A673 (cell line): ENCODE results near the gene NR4A3.

ENCODE experiments used
- EZH2 ChIP-seq: fragments of 200-600 bp; sonication (generic); IDR thresholded peaks from 2 replicates; pipeline ENCODE4 v1.6.1; 2017; ENCODE audit warnings: borderline replicate concordance, low read depth, mild to moderate bottlenecking, mixed read lengths, antibody characterized with exemption, low read length; ENCODE audit not compliant: poor library complexity, severe bottlenecking
- TF ChIP-seq, protein P1 (sequence below): fragments of 300-800, 200-600 bp; sonication (generic); conservative IDR thresholded peaks from 2 replicates; pipeline ENCODE4 v1.5.1; 2017; ENCODE audit warnings: low read depth, mild to moderate bottlenecking, antibody characterized with exemption, low read length, moderate library complexity, mixed read lengths

DNA sequence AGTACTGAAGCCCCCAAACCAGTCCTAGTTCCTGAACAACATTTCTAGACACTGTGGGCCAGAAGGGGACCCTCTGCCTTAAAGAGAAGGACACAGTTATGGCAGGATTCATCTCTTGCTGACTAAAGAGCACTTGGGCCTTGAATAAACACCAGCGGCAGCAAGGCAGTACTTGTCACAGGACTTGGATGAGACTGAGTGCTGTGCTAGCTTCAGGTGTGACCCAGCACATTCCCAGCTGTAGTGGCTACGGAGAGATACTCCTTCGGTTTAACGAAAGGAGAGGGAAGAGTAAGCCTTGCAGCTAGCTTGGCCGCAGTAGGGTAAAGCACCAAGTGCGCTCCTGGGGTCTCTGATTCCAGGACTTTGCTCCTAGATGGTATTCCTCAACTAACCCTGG is 73.8 kb downstream of the NR4A3 start:
- TF ChIP-seq, protein P1, sequence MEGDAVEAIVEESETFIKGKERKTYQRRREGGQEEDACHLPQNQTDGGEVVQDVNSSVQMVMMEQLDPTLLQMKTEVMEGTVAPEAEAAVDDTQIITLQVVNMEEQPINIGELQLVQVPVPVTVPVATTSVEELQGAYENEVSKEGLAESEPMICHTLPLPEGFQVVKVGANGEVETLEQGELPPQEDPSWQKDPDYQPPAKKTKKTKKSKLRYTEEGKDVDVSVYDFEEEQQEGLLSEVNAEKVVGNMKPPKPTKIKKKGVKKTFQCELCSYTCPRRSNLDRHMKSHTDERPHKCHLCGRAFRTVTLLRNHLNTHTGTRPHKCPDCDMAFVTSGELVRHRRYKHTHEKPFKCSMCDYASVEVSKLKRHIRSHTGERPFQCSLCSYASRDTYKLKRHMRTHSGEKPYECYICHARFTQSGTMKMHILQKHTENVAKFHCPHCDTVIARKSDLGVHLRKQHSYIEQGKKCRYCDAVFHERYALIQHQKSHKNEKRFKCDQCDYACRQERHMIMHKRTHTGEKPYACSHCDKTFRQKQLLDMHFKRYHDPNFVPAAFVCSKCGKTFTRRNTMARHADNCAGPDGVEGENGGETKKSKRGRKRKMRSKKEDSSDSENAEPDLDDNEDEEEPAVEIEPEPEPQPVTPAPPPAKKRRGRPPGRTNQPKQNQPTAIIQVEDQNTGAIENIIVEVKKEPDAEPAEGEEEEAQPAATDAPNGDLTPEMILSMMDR: no peak
- TF ChIP-seq EZH2: no peak
